ENCODE data around the gene TTLL10. TPM values are rescaled to one million over a fixed set of nuclear protein-coding genes. Genes with fewer than 3 reads are reported as not detected.

TTLL10 gene, protein sequence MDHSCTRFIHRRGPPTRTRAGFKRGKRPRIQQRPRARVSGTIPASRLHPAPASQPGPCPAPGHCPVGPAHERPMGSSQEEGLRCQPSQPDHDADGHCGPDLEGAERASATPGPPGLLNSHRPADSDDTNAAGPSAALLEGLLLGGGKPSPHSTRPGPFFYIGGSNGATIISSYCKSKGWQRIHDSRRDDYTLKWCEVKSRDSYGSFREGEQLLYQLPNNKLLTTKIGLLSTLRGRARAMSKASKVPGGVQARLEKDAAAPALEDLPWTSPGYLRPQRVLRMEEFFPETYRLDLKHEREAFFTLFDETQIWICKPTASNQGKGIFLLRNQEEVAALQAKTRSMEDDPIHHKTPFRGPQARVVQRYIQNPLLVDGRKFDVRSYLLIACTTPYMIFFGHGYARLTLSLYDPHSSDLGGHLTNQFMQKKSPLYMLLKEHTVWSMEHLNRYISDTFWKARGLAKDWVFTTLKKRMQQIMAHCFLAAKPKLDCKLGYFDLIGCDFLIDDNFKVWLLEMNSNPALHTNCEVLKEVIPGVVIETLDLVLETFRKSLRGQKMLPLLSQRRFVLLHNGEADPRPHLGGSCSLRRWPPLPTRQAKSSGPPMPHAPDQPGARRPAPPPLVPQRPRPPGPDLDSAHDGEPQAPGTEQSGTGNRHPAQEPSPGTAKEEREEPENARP
- total RNA-seq (2014; rRNA removed; shearing (Covaris generic)) = not detected in 2 replicates

DNA sequence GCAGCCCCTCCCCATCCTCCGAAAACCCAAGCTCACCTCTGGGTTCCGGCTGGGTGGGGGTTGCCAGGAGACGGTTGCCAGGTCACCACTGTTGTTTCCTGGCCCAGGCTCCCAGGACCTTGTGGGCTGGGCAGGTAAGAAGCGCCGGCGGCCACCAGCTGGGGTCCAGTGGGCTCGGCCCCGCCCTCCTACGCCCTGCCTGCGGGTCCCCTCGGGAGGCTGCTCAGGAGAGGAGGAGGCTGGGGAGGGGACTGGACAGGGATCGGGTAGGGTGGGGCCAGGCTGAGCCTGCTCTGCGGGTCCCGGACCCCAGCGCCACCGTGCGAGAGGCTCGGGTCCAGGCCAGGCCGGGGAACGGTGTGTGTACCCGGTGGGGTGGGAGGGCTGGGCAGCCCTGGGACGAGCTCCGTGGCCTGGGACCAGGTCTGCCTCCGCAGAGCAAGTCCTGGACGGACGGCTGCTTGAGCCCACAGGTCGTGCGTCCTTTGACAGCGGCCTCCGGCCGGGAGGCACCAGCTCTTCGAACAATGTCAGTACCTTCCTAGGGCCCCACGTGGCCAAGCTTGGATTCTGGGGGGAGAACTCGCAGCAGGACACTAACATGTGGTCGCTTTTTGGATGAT lies at the start of gene TTLL10:
Gene TTLL10, plus strand, starts transcription at position 88 of the 623 bp plus-strand sequence. CDS start 5,336 bp downstream, outside the sequence.
- no peak for DNase-seq (ENCODE audit: low spot score)

DNA sequence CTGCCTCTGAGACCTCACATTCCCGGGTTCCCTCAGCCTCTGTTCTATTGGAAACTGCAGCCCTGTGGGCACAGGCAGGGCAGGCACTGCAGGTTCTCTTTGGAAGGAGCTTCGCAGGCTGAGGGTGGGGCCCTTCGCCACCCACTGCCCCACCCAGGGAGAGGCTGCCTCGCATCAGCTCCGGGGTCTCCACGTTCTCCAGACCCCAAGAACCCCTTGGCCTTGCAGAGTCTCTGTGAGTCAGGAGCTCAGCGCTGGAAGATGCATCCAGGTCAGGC lies 49.2 kb upstream of the TTLL10 start:
- no peak for DNase-seq (ENCODE audit: low spot score)

DNA sequence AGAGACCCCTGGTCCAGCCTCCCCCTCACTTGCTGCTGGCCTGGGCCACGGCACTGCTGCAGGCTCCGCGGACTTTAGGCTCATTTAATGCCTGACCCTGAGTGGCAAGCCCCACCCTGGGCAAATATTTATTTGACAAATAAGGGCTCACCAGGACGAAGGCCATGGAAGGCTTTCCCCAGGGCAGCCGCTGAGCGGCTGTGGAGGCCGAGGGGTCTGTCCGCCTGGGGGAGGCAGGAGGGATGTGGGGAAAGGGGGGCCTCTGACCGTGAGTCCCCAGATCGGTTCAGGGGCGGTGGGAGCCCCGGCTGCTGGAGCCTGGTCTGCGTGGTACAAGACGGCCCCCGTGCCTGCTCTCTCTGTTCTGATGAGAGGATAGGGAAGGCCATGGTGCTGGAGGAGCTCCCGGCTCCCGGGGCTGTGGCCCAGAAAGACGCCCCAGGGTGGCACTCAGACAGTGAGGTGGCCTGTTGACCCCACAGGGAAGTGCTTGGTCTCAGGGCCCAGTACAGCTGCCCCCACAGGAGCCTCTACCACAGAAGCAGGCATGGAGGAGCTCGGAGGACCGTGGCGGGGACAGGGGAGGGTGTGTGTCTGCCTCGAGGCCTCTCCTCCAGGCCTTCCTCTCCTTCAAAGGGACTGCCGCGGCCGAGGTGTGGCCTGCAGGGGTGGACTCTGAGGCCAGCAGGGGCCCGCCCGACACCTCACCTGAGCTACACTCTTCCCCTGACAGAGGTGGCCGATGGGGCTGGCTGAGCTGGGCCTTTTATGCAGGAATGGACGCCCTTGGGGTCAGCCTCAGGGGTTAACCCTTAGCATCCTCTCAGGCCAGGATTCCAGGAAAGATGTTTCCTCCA lies 48.7 kb upstream of the TTLL10 start:
- DNase-seq (ENCODE audit: low spot score) = no peak

DNA sequence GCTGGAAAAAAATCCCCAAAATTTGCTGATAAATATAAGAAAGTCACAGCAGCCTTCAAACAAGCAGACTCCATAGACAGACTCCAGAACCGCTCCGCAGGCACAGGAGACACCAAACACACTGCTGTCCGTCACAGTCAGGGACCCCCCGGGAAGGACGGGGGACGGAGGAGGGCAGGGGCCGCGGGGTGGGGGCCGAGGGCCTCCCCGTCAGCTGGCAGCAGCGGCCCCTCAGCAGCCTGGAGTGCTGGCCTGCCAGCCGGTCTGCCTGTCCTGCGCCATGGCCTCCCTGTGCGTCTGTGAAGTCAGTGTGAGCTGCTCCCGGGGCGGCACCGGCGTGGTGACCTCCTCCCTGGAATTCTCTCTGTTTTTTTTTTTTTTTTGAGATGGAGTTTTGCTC lies 47.7 kb upstream of the TTLL10 start:
- DNase-seq (ENCODE audit: low spot score) = no peak

DNA sequence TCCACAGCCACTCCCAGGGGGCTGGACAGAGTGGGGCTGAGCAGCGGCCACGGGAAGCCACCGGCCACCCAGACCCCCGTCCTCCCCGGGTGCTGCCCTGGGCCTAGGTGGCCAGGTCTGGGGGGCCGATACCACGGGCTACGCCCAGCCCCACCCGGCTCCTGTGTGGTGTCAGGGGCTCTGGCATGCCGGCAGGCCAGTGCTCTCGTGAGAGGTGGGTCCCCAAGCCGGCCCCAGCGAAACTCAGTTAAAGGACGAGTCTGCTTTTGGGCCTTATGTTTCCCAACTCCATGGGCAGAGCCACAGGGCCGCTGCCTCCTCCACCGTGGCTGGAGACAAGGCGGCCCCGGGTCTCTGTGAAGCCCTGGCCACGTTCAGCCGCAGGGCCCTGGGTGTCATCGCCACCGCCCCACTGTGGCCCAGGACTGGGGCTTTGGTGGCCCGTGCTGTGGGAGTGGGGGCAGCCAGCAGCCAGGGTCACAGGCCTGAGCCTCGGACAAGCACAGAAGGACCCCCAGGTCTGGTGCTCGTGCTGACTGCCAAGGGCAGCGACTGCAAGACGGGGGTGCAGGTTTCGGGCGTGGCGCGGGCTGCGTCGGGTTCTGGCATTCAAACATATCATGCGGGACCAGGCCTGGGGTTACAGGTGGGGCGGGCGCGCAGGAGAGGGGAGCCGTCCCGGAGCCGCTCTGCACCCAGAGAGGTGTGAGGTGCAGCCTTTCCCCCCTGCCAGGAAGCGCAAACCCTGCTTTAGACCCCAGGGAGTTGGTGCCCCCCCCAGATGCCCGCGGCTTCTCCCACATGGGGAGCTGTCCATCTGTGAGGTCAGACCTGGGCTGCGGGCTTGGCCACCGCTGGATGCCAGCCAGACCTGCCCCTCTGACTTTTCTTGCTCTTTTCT lies 45.9 kb upstream of the TTLL10 start:
- no peak for DNase-seq (ENCODE audit: low spot score)

DNA sequence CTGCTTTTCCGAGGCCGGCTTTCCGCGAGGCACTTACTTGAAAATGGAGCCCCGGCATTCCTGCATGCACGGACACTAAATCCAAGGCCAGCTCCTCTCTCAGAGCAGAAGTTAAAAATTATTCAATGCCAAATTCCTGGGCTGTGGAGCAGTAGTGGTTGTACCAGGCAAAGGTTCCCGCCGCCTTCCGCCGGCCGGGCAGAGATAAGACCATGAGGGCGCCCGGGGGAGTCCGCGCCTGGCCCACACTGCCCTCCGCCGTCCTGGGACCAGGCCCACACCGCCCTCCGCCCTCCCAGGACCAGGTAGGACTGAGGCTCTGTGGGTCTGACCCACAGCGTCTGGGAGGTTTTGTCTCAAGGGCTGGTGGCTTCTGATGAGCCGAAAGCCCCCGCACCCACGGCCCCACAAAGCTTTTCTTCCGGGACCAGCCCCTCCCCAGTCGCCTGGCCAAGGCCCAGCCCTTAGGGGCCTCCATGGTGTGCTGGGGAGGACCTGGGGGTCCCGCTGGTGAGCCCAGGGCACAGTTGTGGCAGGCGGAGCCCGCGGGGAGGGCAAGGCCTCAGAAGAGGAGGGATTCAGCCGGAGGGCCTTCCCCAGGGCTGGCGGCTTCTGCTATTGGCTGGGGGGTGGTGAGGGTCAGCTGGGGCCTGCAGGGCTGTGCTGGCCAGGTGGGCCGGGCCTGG lies 45.1 kb upstream of the TTLL10 start:
- DNase-seq (ENCODE audit: low spot score) = no peak

DNA sequence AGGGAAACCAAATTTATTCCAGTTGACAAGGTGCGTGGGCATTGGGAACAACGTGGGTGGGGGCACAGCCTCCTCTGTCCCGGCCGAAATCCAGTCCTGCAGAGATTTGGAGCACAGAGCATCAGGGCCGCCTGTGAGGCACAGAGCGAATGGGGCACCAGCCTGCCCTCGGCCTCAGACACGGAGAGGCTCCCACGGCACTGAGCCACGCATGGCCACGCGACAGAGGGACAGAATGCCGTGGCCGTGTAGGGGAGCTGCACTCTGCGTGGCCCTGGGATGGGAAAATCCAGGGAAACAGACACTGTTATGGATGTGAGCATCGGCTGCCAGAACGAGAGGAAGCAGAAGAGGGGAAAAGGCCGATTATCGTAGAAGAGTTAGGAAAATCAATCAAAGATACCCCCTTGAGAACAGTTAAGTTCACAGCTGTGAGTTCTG lies 44.3 kb upstream of the TTLL10 start:
- DNase-seq (ENCODE audit: low spot score) = no peak

DNA sequence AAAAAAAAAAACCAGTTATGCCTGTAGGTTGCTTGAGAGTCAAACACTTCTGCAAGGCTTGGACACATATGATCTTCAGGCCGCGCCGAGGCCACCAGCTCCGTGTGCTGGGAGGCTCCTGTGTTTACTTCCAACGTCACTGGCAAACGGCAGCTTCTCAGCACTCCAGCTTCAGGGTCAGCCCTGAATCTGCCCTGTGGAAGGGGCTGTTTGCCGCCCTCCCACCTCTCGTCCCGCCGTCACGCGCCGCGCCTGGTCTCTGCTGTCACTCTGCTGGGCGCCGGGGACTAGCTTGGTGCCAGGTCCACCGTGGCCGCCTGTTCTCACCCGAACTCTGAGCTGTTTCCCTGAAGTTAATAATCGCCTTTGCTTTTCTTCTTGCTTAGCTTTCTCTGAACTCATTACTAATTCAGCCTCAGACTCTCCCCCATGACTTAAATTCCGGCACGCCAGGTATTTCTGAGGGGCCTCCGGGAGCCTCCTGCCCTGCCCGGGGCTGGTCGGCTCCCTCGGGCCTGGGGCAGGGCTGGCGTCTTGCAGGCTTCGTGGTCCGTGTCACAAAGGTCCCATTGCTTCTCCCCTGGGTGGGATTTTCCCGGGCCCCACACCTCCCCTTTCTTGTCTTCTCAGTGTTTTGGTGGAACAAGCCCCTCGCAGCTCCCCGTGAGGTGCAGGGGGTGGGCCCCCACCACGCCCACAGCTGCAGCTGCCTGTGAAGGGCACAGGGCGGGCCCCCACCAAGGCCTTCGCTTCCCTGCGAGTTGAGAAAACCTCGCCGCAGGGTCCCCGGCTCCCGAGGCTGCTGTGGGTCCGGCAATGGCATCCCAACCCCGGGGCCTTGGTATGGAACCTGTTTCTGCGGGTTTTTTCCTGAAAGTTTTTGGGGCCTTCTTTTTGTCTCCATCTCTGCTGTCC lies 43.2 kb upstream of the TTLL10 start:
- DNase-seq (ENCODE audit: low spot score) = no peak

DNA sequence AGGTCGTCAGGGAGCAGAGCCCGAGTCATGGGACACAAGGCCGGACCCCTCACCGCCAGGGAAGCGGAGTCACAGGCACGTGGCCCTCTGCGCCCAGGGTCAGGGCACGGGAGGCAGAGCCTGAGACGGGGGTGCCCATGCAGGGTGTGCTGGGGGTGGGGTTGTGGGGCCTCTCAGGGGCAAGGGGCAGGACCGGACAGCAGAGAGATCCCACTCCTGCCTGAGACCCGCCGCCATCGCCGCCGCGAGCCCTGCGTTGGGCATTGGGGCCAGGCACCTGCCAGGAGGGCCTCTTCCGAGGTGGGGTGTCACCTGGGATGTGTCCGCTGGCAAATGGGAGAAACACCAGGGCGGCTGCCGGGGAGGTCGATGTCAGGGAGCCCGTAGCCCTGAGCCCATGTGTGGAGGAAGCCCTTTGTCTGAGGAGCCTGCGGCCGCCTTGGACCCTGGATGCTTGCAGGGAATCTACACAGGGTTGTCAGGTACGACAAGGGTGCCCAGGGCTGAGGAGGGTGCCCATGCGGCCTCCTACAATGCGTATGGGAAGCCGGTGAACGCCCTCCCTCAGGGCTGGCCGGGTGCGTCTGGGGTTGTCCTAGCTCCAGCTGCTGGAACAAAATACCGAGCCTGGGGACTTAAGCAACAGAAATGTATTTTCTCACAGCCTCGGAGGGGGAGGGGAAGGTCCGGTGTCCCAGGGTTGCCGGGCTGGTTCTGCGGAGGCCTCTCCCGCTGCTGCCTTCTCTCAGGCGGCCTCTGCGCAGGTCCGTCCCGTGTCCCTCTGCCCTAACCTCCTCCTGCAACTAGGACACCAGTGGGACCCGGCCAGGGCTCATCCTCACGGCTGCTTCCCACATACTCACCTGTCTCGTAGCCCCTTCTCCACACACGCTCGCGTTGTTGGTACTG lies 41.4 kb upstream of the TTLL10 start:
- no peak for DNase-seq (ENCODE audit: low spot score)

DNA sequence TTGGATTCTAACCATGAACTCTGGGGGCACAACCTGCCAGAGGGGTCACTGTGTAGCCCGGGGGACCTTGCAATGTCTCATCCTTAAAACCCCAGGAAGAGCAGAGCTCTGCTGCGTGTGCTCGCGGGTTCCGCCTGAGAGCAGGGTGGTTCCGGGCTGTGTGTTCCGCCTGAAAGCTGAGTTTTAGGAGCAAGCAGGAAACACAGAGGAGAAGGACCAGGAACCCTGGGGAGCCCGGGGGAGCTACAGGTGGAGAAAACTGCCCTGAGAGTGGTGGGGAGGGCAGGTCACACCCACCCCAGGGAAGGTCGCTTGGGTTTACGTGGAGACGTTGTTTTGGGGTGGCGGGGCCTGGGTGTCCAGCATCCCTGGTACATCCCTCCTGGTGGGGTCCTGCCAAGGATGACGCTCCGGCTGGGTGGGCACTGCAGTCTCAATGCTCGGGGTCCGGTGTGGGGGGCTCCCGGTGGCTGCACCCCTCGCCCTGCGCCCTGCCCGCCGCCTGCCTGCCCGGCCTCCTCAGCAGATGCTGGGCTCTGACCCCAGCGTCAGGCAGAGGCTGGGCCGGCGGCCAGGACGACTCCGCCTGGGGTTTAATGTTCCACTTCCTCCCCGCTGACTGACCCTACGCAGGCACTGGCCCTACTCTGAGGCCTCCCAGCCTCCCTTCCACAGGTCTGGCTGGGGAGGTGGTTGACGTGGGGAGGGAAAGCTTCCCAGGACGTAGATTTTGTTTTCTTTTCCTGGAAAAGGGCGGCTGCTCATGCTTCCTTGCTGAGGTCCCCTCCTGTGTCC lies 40.5 kb upstream of the TTLL10 start:
- DNase-seq (ENCODE audit: low spot score) = no peak

DNA sequence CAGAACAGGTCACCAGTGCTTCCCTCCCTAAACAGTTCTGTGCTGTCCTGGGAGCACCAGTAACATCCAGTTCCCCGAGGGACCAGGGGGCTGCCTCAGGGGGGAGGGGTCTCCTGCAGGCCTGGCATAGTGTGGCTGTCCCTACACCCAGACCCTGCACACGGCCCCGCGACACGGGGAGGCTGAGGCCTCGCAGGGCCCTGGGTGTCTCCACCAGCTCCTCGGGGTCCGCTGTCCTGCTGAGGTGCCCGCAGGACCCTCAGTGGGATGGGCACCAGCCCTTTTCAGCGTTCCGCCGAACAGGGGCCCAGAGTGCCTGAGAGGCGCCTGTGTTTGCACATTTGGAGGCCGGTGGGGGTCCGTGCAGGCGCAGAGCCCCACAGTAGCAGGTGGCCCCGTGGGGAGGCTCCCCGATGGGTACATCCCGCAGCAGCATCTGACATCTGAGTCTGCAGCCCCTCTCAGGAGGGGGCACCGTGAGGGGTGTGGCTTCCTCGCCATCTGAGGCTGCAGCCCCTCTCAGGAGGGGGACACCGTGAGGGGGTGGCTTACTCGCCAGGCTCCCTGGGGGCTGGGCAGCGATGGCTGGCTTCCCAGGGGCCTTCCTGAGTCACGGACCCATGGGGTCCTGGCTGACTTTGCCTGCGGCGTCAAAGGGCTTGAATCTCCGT lies 39.2 kb upstream of the TTLL10 start:
- DNase-seq (ENCODE audit: low spot score) = no peak

DNA sequence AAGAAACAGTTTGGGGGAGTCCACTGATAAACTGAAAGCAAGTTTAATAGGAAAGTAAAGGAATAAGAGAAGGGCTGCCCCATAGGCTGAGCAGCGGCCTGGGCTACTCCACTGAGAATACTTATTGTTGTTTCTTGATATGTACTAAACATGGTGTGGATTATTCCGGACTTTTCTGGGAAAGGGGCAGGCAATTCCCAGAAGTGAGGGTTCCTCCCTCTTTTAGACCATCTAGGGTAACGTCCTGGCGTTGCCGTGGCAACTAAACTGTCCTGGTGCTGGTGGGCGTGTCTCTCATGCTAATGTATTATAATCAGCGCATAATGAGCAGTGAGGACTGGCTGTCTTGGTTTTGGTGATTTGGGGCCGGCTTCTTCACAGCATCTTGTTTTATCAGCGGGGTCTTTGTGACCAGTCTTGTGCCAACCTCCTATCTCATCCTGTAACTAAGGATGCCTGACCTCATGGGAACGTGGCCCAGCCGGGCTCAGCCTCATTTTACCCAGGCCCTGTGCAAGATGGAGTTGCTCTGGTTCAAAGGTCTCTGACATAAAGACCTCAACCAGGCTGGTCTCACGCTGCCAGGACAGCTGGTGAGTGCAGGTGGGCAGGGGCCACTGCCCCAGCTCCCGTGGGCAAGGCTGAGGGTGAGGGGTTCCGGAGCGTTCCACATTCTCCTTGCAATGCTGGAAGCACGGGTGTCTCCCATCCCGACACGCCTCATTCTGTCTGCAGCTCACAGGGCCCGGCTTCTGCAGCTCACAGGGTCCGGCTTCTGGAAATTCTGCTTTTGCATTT lies 38.1 kb upstream of the TTLL10 start:
- DNase-seq (ENCODE audit: low spot score) = no peak

DNA sequence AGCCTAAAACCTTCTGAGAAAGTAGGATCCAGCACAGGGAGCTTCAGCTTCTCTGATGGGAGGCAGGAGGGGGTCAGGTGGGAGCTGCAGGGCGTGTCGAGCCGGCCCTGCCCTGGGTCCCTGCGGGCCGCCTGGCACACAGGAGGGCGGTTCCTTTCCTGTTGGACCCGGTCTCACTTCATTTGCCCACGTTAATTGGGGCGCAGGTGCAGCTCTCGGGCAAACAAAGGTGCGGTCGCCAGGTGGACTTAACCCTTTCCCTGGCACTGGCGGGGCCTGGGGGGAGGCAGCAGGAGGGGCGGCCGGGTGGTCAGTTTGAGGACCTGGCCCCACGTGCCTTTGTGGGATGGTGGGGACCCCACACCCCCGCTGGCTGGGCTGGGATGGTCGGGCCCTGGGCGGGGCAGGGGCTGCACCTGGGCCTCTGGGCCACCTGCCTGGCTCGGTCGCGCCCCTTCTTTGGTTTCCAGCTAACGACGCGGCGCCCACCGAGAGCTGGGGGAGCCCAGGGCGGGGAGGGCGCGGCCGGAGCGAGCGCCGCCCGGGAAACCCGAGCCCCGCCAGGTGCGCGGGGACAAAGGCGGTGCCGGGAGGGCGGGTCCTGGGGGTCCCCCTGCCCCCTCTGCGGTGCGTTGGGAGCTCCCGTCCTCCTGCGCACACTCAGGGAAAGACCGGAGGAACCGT lies 37.0 kb upstream of the TTLL10 start:
- DNase-seq (ENCODE audit: low spot score) = no peak

DNA sequence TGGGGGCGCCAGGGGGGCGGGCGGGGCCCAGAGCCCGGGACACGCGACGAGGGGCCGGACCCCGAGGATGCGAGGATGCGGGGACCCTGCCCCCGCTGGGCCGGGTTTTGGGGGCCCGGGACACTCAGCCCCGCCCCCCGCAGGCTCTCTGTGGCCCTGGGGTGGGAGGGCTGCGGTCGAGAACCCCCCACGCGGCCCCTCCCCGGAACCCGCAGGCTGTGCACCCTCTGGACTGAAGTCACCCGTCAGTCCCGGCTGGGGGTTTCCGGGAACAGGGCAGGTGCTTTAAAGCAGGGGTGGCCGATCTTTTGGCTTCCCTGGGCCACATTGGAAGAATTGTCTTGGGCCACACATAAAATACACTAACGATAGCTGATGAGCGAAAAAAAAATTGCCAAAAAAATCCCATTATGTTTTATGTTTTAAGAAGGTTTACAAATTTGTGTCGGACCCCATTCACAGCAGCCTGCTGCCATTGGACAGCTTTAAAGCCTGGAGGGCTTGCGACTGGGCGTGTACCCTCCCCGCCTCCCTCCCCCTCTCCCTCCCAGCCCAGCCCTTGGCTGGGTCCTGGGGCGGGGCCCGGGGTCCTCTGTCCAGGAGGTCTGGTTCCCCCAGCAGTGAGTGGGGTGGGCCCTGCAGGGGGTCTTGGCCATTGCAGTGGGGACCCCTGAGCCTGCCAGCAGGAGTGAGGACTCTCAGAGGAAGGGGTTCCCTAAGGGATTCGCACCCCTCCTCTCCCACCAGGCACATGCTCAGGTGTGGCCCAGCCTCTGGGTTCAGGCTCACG lies 36.2 kb upstream of the TTLL10 start:
- no peak for DNase-seq (ENCODE audit: low spot score)

DNA sequence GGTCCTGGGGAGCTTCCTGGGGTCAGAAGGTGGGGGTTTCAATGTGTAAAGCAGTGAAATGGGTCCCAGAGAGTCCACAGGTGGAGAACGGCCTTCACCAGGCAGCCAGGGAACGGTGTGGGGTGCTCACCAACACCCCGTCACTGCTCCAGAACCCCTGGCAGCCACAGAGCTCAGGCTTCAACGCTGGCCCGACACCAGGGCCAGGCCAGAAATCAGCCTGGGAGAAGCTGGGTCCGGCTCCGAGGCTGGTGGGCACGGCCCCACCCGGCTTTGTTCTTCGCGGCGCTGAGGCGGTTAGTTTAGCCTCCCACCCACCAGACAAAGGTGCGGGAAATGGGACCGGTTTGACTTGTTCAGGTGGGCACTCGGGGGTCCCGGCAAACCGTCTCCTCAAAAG lies 33.0 kb upstream of the TTLL10 start:
- DNase-seq (ENCODE audit: low spot score) = no peak
